Natural killer cell (primary cell): Measurements from ENCODE around the gene TRPM1. TPM values are rescaled to one million over a fixed set of nuclear protein-coding genes. Genes with fewer than 3 reads are reported as not detected.

Source experiments
- ATAC-seq, 3 donors: fragments of 150-1000 bp in 2 of 3; fragments of 200-7000 bp in 1 of 3; cut with Tn5 transposase; 1 replicate in 1 of 3; 2 replicates in 2 of 3; pipeline ENCODE4 v1.10.0; 2021; ENCODE audit warnings: mild to moderate bottlenecking in 2 of 3, moderate library complexity in 2 of 3
- DNase-seq, 2 donors: peaks; one replicate each; pipeline versions ENCODE4 v3.0.0 to v3.0.0-alpha.2; 2013 to 2021; ENCODE audit warnings: mixed read lengths in 1 of 2
- H3K27ac ChIP-seq: one replicate; pipeline ENCODE4 v1.5.1; 2013; ENCODE audit warnings: mild to moderate bottlenecking, low read length
- H3K27me3 ChIP-seq: one replicate; pipeline ENCODE4 v1.6.1; 2013; ENCODE audit warnings: low read length; ENCODE audit not compliant: control insufficient read depth, insufficient read depth
- H3K36me3 ChIP-seq: one replicate; pipeline ENCODE4 v1.6.1; 2013; ENCODE audit warnings: low read length; ENCODE audit not compliant: control insufficient read depth, insufficient read depth
- H3K4me1 ChIP-seq: one replicate; pipeline ENCODE4 v1.6.1; 2013; ENCODE audit warnings: low read length; ENCODE audit not compliant: control insufficient read depth, insufficient read depth
- H3K4me3 ChIP-seq: one replicate; pipeline ENCODE4 v1.5.1; 2013; ENCODE audit warnings: low read length
- H3K9me3 ChIP-seq: one replicate; pipeline ENCODE4 v1.6.1; 2013; ENCODE audit warnings: low read length; ENCODE audit not compliant: control insufficient read depth, insufficient read depth
- H3K27ac Mint-ChIP-seq, 2 donors: one replicate each; pipeline ENCODE4 v1.8.0; 2022; ENCODE audit warnings: mild to moderate bottlenecking in 2 of 2, mixed read lengths in 2 of 2, moderate library complexity in 1 of 2
- H3K27me3 Mint-ChIP-seq, 2 donors: one replicate each; pipeline ENCODE4 v1.8.0; 2022; ENCODE audit warnings: low read depth in 2 of 2, mixed read lengths in 2 of 2
- H3K36me3 Mint-ChIP-seq: one replicate; pipeline ENCODE4 v1.8.0; 2022; ENCODE audit warnings: mixed read lengths
- H3K4me1 Mint-ChIP-seq, 2 donors: one replicate each; pipeline ENCODE4 v1.8.0; 2022; ENCODE audit warnings: mixed read lengths in 2 of 2
- H3K4me3 Mint-ChIP-seq: one replicate; pipeline ENCODE4 v1.8.0; 2022; ENCODE audit warnings: mild to moderate bottlenecking, moderate library complexity, mixed read lengths
- H3K9me3 Mint-ChIP-seq, 2 donors: one replicate each; pipeline ENCODE4 v1.8.0; 2022; ENCODE audit warnings: mixed read lengths in 2 of 2
- WGBS: methylation state at CpG from one replicate; pipeline ENCODE4 v1.1.7; 2013; ENCODE audit warnings: missing lambda C conversion rate; ENCODE audit not compliant: insufficient coverage; 5-methylcytosine and 5-hydroxymethylcytosine counted together
- intact Hi-C: fragments of 100-400 bp; cut with micrococcal nuclease; formaldehyde crosslinking; loops from one replicate; pipeline ENCODE4 v1.14.2; 2022
- total RNA-seq, 4 donors: library from RNA; stranded (reverse); fragments of 120-200 nt in 1 of 4; gene quantifications; one replicate each; pipeline versions ENCODE4 v1.2.3 to v1.2.4, GENCODE V29; 2013 to 2022
- TF ChIP-seq, protein P1 (sequence below): fragments of 200-600 bp; IDR thresholded peaks from one replicate; pipeline ENCODE4 v1.8.0; 2022; ENCODE audit warnings: antibody characterized with exemption

Gene TRPM1
- total RNA-seq, 3 donors from 2014 or later (not counting 1 experiment from before 2014, with no cell fraction given), result not detected

DNA sequence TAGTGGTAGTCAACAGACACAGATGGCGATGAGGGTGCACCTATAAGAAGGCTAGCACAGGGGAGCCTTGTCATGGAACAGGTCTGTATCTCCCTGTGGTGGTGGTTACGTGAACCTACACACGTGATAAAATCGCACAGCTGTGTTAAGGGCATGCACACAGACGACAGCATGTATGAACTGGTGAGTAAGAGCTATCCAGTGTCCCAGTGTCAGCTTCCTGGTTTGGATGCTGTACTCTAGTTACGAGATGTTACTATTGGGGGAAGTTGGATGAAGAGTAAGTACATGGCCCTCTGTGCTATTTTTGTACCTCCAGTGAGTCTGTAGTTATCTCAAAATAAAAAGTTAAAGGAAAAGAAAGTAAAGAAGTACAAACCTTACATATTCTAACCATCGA, 148.3 kb downstream of the TRPM1 start:
- Mint-ChIP-seq H3K27ac (no peak overlapping the region), H3K36me3 (peaks cover 40% of the 10 kb centered on the region), H3K27me3 (no peaks in the 10 kb centered on the region), H3K4me1 (peaks cover 0 to 8% of the 10 kb centered on the region in 2 donors), H3K9me3 (no peaks in the 10 kb centered on the region), H3K4me3 (no peak overlapping the region)
- ATAC-seq, result no peak
- peaks cover 86% of the 10 kb centered on the region for H3K36me3 ChIP-seq
- intact Hi-C loops, result no loop called here
- no peak for DNase-seq
- H3K27me3 ChIP-seq, result no peaks in the 10 kb centered on the region
- WGBS, result 99% methylated on average over 6 of the region's 7 CpGs
- no peak overlapping the region for H3K4me3 ChIP-seq
- H3K9me3 ChIP-seq, result no peaks in the 10 kb centered on the region
- TF ChIP-seq, protein P1, sequence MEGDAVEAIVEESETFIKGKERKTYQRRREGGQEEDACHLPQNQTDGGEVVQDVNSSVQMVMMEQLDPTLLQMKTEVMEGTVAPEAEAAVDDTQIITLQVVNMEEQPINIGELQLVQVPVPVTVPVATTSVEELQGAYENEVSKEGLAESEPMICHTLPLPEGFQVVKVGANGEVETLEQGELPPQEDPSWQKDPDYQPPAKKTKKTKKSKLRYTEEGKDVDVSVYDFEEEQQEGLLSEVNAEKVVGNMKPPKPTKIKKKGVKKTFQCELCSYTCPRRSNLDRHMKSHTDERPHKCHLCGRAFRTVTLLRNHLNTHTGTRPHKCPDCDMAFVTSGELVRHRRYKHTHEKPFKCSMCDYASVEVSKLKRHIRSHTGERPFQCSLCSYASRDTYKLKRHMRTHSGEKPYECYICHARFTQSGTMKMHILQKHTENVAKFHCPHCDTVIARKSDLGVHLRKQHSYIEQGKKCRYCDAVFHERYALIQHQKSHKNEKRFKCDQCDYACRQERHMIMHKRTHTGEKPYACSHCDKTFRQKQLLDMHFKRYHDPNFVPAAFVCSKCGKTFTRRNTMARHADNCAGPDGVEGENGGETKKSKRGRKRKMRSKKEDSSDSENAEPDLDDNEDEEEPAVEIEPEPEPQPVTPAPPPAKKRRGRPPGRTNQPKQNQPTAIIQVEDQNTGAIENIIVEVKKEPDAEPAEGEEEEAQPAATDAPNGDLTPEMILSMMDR, result no peak
- H3K27ac ChIP-seq, result no peak overlapping the region
- no peaks in the 10 kb centered on the region for H3K4me1 ChIP-seq

Other genes starting within 250 kb of the TRPM1 start
- gene FAN1, start 197.8 kb downstream of the TRPM1 start, total RNA-seq, result 10 to 100 TPM in 2 of 3 donors, 1 to 10 TPM in 1; 9.1 to 18.8 (median 15.3) TPM
- gene MTMR10, start 110.1 kb downstream of the TRPM1 start, total RNA-seq, result 10 to 100 TPM; 46.3 to 64.5 (median 54.2) TPM
- 100 to 1,000 TPM; 277 to 328 (median 300) TPM for gene KLF13, start 225.1 kb upstream of the TRPM1 start, total RNA-seq